Dendritic cell treated with granulocyte-macrophage colony-stimulating factor and Interleukin-4, amounts not matched to agents 40 ng/mL and 50 ng/mL, for 4 days (primary cell): ENCODE results near the gene STX16.

Experiments
- H3K27ac Mint-ChIP-seq: one replicate; pipeline ENCODE4 v1.8.0; 2022; ENCODE audit warnings: mild to moderate bottlenecking, mixed read lengths
- H3K27me3 Mint-ChIP-seq: one replicate; pipeline ENCODE4 v1.8.0; 2022; ENCODE audit warnings: mild to moderate bottlenecking, mixed read lengths
- H3K36me3 Mint-ChIP-seq: one replicate; pipeline ENCODE4 v1.8.0; 2022; ENCODE audit warnings: low read depth, mixed read lengths
- H3K4me1 Mint-ChIP-seq: one replicate; pipeline ENCODE4 v1.8.0; 2022; ENCODE audit warnings: low read depth, mixed read lengths
- H3K4me3 Mint-ChIP-seq: one replicate; pipeline ENCODE4 v1.8.0; 2022; ENCODE audit warnings: mild to moderate bottlenecking, moderate library complexity, mixed read lengths
- H3K9me3 Mint-ChIP-seq: one replicate; pipeline ENCODE4 v1.8.0; 2022; ENCODE audit warnings: mixed read lengths
- intact Hi-C: fragments of 100-400 bp; cut with micrococcal nuclease; formaldehyde crosslinking; loops from one replicate; pipeline ENCODE4 v1.15.0; 2022

Gene STX16

DNA sequence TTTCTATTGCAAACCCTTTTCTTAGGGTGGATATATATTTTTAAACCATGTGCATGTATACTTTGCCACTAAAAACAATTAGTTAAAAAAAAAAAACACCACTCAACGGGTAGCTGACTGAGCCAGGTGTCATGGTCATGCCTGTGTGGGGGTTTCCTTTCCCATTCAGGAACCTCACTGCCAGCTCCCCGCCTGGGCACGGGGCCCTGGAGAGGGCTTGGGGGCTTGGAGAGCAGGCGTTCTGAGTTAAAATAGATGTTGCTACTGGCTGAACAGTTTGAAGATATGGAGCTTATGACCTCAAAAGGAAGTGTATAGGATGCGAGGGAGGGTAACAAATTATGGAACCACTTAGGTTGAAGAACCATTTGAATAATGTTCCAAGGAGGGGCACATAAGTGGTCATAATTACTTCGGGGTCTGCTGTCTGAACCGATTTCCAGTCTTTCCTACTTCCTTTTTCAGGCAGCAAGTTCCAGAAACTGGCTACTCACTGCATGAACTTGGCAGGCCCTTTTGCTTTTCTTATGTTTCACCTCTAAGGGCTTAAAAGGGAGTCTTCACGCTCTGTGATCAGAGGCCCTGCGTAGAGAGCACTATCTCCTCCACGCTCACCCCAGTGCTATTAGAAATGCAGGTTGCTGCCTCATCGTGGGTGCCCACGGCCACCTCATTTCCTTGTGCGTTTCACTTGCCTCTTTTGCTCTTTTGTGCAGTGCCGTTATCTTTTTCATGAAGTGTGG is 9.9 kb downstream of the STX16 start:
- intact Hi-C loops: no loop called here
- H3K4me1 Mint-ChIP-seq: peaks cover 57% of the 10 kb centered on the region
- H3K4me3 Mint-ChIP-seq: no peak overlapping the region
- no peaks in the 10 kb centered on the region for H3K9me3 Mint-ChIP-seq
- peaks cover 69% of the 10 kb centered on the region for H3K36me3 Mint-ChIP-seq
- H3K27ac Mint-ChIP-seq: no peak overlapping the region
- no peaks in the 10 kb centered on the region for H3K27me3 Mint-ChIP-seq

DNA sequence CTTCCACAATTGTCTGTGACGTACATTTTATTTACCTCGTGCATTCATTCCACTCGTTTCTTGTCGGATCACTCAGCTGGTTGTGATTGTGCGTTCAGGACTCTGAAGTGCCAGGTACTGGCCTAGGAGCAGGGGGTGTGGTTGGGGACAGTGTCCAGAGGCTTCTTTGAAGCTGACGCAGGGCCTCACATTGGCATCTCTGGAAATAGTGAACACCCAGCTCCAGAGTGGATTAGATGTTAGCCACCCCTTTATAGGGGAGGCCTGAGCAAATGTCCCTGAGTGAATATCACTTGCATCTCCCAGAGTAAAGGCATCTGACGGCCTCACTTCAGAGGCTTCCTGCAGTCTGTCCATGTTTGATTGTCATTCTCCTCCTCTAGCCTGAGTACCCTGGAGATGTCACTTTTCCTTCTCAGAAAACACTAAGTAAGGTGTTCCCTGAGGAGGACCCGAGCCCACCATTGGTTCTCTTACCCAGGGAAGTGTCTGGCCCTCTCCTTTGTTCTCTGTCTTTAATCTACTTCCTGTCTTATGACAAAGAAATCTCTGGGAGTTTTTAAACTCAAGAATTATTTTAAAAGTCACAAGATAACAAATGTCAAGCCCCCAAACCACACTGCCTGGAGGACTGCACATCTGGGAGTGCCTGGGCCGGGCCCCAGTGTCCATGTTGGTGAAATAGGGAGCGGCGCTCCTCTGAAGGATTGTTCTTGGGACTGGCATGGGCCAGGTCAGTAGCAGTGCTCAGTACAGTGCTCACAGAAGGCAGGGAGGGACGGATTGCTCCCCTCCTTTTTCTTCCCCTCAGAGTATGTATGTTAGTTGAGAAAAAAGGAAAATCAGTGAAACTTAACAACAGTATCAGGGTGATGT is 10.8 kb downstream of the STX16 start:
- peaks cover 69% of the 10 kb centered on the region for H3K36me3 Mint-ChIP-seq
- no peaks in the 10 kb centered on the region for H3K27me3 Mint-ChIP-seq
- intact Hi-C loops: no loop called here
- peak overlapping the region; percentile 44 for H3K27ac Mint-ChIP-seq
- H3K4me1 Mint-ChIP-seq: peaks cover 55% of the 10 kb centered on the region
- no peaks in the 10 kb centered on the region for H3K9me3 Mint-ChIP-seq
- H3K4me3 Mint-ChIP-seq: no peak overlapping the region

DNA sequence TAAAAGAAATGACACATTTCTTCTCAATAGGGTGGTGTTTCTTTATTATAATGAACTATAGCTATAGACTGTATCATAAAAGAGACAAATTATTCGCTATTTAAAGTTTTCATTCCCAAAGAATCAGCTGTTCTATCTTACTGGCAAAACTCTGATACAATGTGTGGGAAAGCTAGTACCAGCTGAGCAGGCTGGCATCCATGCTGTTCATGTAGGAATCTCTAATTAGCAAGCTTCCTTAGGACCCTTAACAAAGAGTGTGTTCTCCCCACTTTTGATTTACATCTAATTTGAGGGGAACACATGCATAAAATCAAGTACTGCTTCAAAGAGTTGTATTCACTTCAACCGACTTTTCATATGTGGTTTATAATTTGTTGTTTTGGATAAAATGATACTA is 13.2 kb downstream of the STX16 start:
- Mint-ChIP-seq H3K27ac (no peak overlapping the region), H3K27me3 (no peaks in the 10 kb centered on the region), H3K36me3 (peaks cover 77% of the 10 kb centered on the region), H3K9me3 (no peaks in the 10 kb centered on the region), H3K4me1 (peaks cover 43% of the 10 kb centered on the region), H3K4me3 (no peak overlapping the region)
- intact Hi-C loops: no loop called here

DNA sequence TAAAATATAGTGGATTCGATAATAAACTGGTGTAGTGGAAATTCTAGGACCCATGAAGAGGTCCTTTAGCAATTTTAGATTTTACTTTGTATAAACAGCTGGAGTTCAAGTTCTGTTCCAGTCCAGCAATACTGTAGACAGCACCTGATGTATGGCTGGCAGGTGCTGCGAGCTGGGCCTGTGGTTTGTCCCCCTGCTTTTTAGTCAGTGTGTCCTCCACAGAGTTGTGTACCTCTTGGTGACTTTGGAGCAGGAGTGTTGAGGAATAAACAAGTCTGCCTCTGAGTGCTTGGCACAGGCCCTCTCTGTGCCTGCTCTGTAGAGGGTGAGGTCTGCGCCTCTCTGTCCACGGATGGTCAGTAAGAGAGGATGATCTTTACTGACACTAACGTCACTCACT is 13.8 kb downstream of the STX16 start:
- peaks cover 37% of the 10 kb centered on the region for H3K4me1 Mint-ChIP-seq
- H3K27ac Mint-ChIP-seq: no peak overlapping the region

DNA sequence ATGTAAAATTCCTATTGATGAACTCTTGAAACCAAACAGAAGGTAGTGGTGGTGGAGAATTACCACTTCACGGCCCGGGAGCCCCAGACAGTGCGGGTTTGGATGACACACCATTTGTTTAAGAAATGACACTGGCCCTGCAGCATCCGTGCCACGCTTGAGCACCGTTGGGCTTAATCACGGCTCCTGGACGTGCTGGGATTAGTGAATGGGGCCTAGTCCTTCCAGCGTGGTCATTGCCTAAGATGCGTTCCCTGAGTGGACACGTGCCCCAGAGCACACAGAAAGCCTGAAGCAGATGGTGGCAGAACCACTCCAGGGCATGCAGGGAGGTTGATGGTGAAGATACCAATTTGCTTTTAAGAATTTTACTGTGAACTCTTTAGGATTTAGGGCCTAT is 14.5 kb downstream of the STX16 start:
- no peak overlapping the region for H3K27ac Mint-ChIP-seq
- peaks cover 32% of the 10 kb centered on the region for H3K4me1 Mint-ChIP-seq
- peaks cover 79% of the 10 kb centered on the region for H3K36me3 Mint-ChIP-seq
- no peak overlapping the region for H3K4me3 Mint-ChIP-seq
- intact Hi-C loops: no loop called here
- no peaks in the 10 kb centered on the region for H3K9me3 Mint-ChIP-seq
- H3K27me3 Mint-ChIP-seq: no peaks in the 10 kb centered on the region

More for the DNA sequence above, 13.8 kb downstream of the STX16 start:
- Mint-ChIP-seq H3K4me3 (no peak overlapping the region), H3K9me3 (no peaks in the 10 kb centered on the region), H3K36me3 (peaks cover 77% of the 10 kb centered on the region), H3K27me3 (no peaks in the 10 kb centered on the region)
- intact Hi-C loops: no loop called here

DNA sequence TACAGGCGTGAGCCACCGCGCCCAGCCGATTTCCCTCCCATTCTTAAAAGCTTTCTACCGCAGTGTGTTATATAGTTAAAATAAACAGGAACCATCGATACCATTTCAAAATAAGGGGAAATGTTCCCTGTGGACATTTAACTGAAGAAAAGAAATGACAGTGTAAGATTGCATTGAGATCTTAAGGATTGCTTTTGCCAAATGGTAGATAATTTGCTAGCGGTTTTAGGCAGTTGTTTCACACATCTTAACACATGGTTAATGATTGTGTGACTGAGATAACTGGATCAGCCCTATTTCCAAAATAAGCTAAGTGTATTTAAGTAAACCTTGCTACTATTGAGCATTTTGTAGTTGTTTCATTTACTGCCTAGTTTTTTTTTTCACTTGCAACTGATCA is 15.6 kb downstream of the STX16 start:
- Mint-ChIP-seq H3K4me1 (peaks cover 21% of the 10 kb centered on the region), H3K27ac (no peak overlapping the region)

DNA sequence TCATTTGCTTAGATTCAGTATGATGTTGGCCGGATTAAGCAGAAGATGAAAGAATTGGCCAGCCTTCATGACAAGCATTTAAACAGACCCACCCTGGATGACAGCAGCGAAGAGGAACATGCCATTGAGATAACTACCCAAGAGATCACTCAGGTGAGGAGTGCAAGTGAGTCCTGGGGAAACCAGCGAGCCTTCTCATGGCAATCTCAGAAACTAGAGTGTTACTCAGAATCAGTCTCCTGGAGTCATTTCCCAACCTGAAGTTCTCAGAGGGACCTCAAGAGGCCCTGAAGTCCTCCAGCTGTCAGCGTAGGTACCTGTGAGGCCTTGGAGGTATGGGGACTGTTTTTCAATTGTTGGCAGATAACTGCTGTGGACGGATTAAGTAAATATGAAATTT is 16.9 kb downstream of the STX16 start:
- peaks cover 17% of the 10 kb centered on the region for H3K4me1 Mint-ChIP-seq
- peaks cover 74% of the 10 kb centered on the region for H3K36me3 Mint-ChIP-seq
- H3K9me3 Mint-ChIP-seq: no peaks in the 10 kb centered on the region
- H3K27ac Mint-ChIP-seq: no peak overlapping the region
- intact Hi-C loops: no loop called here
- no peak overlapping the region for H3K4me3 Mint-ChIP-seq
- no peaks in the 10 kb centered on the region for H3K27me3 Mint-ChIP-seq

More for the DNA sequence above, 15.6 kb downstream of the STX16 start:
- Mint-ChIP-seq H3K9me3 (no peaks in the 10 kb centered on the region), H3K27me3 (no peaks in the 10 kb centered on the region), H3K36me3 (peaks cover 77% of the 10 kb centered on the region), H3K4me3 (no peak overlapping the region)
- intact Hi-C loops: no loop called here

DNA sequence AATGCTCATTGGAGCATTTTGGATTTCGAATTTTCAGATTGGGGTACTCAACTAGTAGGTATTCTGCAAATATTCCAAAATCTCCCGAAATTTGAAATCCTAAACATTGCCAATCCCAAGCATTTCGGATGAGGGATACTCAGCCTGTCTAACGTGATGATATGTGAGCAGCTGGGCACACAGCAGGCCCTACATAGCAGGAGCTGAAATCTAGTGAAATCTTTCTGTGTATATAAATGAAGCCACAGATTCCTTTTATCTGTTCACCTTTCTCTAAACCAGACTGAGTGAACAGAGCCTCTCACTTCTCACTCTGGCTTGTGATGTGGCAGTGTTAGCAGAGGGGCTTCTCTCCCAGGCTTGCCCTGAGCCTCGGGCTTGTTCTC is 17.8 kb downstream of the STX16 start:
- no peak overlapping the region for H3K4me3 Mint-ChIP-seq
- no peaks in the 10 kb centered on the region for H3K9me3 Mint-ChIP-seq
- intact Hi-C loops: no loop called here
- H3K4me1 Mint-ChIP-seq: peaks cover 17% of the 10 kb centered on the region
- H3K27ac Mint-ChIP-seq: no peak overlapping the region
- H3K27me3 Mint-ChIP-seq: no peaks in the 10 kb centered on the region
- H3K36me3 Mint-ChIP-seq: peaks cover 75% of the 10 kb centered on the region

DNA sequence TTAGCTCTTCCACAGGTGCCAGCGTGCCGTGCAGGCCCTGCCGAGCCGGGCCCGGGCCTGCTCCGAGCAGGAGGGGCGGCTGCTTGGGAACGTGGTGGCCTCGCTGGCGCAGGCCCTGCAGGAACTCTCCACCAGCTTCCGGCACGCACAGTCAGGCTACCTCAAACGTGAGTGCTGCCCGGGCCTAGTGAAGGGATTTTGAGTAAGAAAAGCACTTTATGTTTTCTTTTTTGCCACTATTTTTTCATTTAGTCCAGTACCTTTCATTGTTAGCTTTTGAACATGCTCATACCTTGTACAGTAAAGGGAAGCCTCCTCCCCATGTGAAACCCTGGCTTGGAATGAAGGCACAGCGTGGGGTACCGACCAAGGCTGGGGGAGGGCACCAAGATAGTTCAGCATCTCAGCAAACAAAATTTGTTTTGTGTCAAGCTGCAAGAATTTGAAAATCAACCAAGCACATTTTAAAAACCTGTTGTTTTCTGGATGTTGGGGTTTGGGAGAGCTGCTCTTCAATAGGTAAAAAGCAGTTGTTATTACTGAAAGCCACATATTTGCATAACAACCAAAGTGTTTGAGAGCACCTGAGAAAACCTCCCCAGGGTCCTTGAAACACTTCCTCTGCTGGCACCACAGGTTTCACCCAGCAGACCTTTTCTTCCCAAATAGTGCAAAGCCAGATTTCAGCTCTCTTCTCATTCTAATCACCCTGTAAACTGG is 18.4 kb downstream of the STX16 start:
- Mint-ChIP-seq H3K36me3 (peaks cover 78% of the 10 kb centered on the region), H3K9me3 (no peaks in the 10 kb centered on the region), H3K4me1 (peaks cover 17% of the 10 kb centered on the region), H3K27ac (no peak overlapping the region), H3K27me3 (no peaks in the 10 kb centered on the region), H3K4me3 (no peak overlapping the region)
- intact Hi-C loops: loop anchor here (10.0 kb wide), 1 partner anchor 1305 kb away; no protein-coding TSS in a partner anchor

DNA sequence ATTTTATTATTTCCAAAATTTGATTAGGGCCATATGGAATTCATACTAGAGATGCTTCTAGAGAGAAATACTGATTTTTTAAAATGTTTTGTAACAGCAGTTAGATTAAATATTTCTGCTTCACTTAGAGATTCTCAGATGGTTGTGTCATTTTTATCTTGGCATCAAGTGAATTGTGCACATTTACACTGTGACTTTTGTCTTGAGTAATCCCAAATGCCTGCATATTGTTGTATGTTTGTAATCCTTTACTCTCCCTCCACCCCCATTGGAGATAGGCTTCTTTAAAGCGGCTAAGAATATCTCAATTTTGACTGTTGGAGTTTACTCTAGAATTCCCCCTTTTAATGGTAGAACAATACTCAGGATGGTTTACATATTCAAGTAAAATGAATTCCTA is 19.0 kb downstream of the STX16 start:
- no peak overlapping the region for H3K4me3 Mint-ChIP-seq
- no peaks in the 10 kb centered on the region for H3K27me3 Mint-ChIP-seq
- intact Hi-C loops: loop anchor here (10.0 kb wide), 1 partner anchor 1305 kb away; no protein-coding TSS in a partner anchor
- peaks cover 17% of the 10 kb centered on the region for H3K4me1 Mint-ChIP-seq
- no peak overlapping the region for H3K27ac Mint-ChIP-seq
- H3K36me3 Mint-ChIP-seq: peaks cover 82% of the 10 kb centered on the region
- no peaks in the 10 kb centered on the region for H3K9me3 Mint-ChIP-seq

DNA sequence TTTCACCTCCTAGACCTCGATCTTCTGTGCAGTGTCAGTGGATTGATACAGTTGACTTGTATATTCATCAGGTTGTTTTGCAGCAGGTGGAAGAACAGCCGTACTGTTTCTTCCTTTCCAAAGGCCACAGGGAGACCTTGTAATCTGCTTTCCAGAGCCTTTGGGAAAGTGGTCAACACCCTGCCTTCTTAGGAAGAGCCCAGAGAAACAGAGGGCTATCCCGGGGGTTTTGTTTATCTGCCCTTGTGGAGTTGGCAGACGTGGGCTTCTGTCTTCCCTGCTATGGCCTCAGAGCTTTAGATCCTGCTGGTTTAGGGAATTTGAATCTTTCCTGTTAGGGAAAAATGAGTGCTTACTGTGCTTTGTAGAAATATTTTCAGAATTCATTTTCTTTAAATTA is 19.6 kb downstream of the STX16 start:
- Mint-ChIP-seq H3K9me3 (no peaks in the 10 kb centered on the region), H3K4me3 (no peak overlapping the region), H3K27me3 (no peaks in the 10 kb centered on the region), H3K27ac (no peak overlapping the region), H3K4me1 (peaks cover 12% of the 10 kb centered on the region), H3K36me3 (peaks cover 82% of the 10 kb centered on the region)
- intact Hi-C loops: loop anchor here (10.0 kb wide), 1 partner anchor 1306 kb away; no protein-coding TSS in a partner anchor

DNA sequence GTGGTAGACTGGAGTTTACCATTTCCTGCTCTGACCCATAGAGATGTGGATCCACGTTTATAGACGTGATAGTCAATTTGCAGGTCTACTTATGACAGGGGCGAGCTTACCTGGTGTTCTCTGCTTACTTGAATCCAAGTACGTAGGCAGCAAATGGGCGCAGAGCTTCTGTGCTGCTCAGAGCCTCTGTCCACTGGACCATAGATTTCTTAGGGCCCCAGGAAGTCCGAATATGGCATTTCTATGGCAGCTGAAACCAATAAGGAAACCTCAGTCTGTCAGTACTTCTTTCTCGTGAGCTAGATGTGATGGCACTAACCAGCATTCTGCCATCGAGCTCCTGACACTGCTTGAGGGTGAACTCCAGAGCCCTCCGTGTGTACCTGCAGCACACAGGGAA is 22.0 kb downstream of the STX16 start:
- intact Hi-C loops: loop anchor here (10.0 kb wide), 1 partner anchor 1308 kb away; no protein-coding TSS in a partner anchor
- no peak overlapping the region for H3K4me3 Mint-ChIP-seq
- H3K27ac Mint-ChIP-seq: no peak overlapping the region
- no peaks in the 10 kb centered on the region for H3K4me1 Mint-ChIP-seq
- no peaks in the 10 kb centered on the region for H3K27me3 Mint-ChIP-seq
- peaks cover 84% of the 10 kb centered on the region for H3K36me3 Mint-ChIP-seq
- H3K9me3 Mint-ChIP-seq: no peaks in the 10 kb centered on the region

DNA sequence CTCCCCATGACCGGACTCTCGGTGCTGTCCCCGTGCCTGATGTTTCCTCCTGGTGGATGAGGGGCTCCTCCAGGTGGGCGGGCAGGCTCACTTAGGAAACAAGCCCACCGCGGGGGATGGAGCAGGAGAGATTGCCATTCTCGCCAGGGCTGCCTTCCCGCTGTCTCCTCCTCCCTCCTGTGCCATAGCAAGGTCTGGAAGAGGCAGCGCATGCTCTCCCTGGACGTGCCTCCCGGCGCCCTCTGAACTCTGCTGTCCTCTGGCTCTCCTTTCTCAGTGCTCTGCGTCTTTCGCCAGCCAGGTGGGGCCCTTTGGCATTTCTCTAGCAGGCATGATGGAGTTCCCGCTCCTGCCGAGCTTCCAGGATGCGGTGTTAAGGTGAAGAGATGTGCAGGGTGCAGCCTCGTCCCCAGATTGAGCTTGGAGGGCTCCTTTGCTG is 24.1 kb downstream of the STX16 start:
- intact Hi-C loops: loop anchor here (10.0 kb wide), 1 partner anchor 1310 kb away; no protein-coding TSS in a partner anchor
- Mint-ChIP-seq H3K27ac (no peak overlapping the region), H3K27me3 (no peaks in the 10 kb centered on the region), H3K4me1 (no peaks in the 10 kb centered on the region), H3K36me3 (peaks cover 88% of the 10 kb centered on the region), H3K4me3 (no peak overlapping the region), H3K9me3 (no peaks in the 10 kb centered on the region)
